ENCODE data around the gene PEAK1. TPM values are rescaled to one million over a fixed set of nuclear protein-coding genes. Genes with fewer than 3 reads are reported as not detected.

Gene PEAK1
- polyA plus RNA-seq, 1 experiment = 40.7 TPM

DNA sequence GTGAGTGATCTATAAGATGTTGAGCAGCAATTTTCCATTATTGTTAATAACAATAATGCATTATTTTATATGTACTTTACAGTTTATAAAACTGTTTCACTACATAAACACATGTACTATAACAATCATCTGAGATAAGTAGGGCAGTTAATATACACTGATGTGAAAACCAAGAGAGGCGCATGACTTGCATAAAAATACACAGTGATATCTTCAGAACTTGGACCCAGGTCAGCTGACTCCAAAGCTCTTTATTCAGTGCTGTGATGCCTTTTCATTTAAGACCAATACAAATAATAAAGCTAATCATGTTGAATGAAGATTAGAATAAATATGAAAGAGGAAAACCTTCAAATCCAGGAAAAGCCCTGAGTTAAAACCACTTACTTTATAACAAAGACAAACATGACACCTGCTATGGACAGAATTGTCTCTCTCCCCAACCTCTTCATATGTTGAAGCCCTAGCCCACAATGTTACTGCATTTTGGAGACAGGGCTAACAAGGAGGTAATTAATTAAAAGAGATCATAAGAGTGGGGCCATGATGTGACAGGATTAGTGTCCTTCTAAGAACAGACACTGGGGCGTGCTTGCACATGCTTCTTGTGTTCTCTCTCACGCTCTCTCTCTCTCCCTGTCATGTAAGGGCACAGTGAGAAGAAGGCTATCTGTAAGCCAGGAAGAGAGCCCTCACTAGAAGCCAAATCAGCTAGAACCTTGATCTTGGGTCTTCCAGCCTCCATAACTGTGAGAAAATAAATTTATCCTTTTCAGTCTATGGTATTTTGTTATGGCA is 293.2 kb downstream of the PEAK1 start:
- TF ChIP-seq, protein P1, sequence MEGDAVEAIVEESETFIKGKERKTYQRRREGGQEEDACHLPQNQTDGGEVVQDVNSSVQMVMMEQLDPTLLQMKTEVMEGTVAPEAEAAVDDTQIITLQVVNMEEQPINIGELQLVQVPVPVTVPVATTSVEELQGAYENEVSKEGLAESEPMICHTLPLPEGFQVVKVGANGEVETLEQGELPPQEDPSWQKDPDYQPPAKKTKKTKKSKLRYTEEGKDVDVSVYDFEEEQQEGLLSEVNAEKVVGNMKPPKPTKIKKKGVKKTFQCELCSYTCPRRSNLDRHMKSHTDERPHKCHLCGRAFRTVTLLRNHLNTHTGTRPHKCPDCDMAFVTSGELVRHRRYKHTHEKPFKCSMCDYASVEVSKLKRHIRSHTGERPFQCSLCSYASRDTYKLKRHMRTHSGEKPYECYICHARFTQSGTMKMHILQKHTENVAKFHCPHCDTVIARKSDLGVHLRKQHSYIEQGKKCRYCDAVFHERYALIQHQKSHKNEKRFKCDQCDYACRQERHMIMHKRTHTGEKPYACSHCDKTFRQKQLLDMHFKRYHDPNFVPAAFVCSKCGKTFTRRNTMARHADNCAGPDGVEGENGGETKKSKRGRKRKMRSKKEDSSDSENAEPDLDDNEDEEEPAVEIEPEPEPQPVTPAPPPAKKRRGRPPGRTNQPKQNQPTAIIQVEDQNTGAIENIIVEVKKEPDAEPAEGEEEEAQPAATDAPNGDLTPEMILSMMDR (IDR thresholded peaks at IDR 0.05; ENCODE audit: insufficient read depth, low read depth, low read length) = no peak
- ChIA-PET POLR2A (no interaction called here), CTCF (interaction anchor here (0.7 to 1.8 kb wide), 3 partner anchors 8 to 55 kb away, joined by 3 to 6 read pairs (median 3); no protein-coding TSS in a partner anchor)

DNA sequence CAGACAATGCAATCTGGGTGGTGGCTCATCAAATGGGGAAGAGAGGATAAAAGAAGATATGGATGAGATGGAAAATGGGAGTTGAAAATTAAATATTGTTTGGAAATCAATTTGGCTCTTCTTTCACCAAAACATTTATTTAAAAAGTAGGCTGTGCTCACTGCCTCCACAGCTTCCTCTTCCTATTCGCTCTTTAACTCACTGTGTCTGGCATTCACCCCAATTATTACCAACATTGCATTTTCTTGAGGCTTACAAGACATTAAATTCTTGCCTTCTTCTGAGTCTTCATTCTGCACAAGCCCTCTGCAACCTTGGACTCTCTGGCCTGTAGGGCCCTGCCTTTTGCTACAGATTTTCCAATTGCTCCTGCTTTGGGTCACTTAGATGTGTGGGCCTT is 296.1 kb downstream of the PEAK1 start:
- POLR2A ChIA-PET = interaction anchor here (0.6 kb wide), 1 partner anchor 11 kb away, joined by 4 read pairs; no protein-coding TSS in a partner anchor
- no peak for DNase-seq (ENCODE audit: low read depth)
- Histone ChIP-seq H3K27me3 (ENCODE audit: control insufficient read depth, insufficient read depth, low read length) (no peaks in the 10 kb centered on the region), H3K36me3 (ENCODE audit: control insufficient read depth, insufficient read depth, low read length) (no peaks in the 10 kb centered on the region; the same call in 1 of the 2 replicates), H3K4me3 (ENCODE audit: low read depth, low read length) (no peak overlapping the region)
- TF ChIP-seq, protein P1 (IDR thresholded peaks at IDR 0.05; ENCODE audit: insufficient read depth, low read depth, low read length) = no peak
- CTCF ChIA-PET = interaction anchor here (2.0 kb wide), 1 partner anchor 373 kb away, joined by 9 read pairs; no protein-coding TSS in a partner anchor

More for the DNA sequence above, 293.2 kb downstream of the PEAK1 start:
- no peak overlapping the region for H3K4me3 ChIP-seq (ENCODE audit: low read depth, low read length)
- no peaks in the 10 kb centered on the region; the same call in 1 of the 2 replicates for H3K36me3 ChIP-seq (ENCODE audit: control insufficient read depth, insufficient read depth, low read length)
- no peaks in the 10 kb centered on the region for H3K27me3 ChIP-seq (ENCODE audit: control insufficient read depth, insufficient read depth, low read length)
- no peak for DNase-seq (ENCODE audit: low read depth)

DNA sequence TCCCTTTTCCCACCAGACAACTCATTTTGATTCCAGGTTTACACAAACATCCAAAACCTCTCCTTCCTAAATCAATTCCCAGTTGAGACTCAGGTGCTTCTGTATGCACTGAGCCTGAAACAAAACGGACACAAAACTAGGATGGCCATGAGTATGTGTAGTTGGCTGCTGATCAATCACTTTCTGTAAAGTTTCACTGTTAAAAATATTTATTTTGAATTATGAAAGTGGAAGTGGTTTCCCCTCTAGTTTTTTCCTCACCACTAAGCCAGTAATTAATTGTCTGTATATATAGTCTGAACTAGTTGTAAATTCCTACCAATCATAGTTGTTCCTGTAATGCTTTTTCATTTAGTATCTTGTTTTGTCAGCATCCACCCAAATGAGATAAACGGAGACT is 297.3 kb downstream of the PEAK1 start:
- ChIA-PET CTCF (interaction anchor here (1.4 to 7.1 kb wide), 2 partner anchors 9 to 421 kb away, joined by 4 to 98 read pairs; no protein-coding TSS in a partner anchor), POLR2A (no interaction called here)
- DNase-seq (ENCODE audit: low read depth) = no peak

DNA sequence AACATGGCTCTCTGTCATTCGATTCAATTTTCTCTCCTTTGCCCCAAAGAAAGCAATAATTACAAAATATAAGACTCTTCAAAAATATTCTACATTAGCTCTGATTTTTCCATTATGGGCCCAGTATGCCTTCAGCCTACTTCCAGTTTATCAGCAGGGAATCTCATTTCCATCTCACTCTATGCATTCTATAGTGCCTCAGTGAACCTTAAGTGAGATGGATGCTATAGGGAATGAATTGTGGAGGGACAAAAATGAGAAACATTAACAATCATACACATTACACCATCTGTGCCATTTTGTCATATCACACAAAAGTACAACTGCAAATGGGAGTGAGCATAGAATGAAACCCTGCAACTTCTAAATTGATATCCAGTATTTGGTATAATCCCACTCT is 298.3 kb downstream of the PEAK1 start:
- no peak overlapping the region for H3K4me3 ChIP-seq (ENCODE audit: low read depth, low read length)
- no peaks in the 10 kb centered on the region for H3K27me3 ChIP-seq (ENCODE audit: control insufficient read depth, insufficient read depth, low read length)
- CTCF ChIA-PET = interaction anchor here (0.8 to 7.1 kb wide), 3 partner anchors 8 to 422 kb away, joined by 3 to 98 read pairs (median 4); no protein-coding TSS in a partner anchor
- no peak for DNase-seq (ENCODE audit: low read depth)
- TF ChIP-seq, protein P1 (IDR thresholded peaks at IDR 0.05; ENCODE audit: insufficient read depth, low read depth, low read length) = no peak
- H3K36me3 ChIP-seq (ENCODE audit: control insufficient read depth, insufficient read depth, low read length) = no peaks in the 10 kb centered on the region
- POLR2A ChIA-PET = interaction anchor here (0.6 kb wide), 1 partner anchor 119 kb away, joined by 3 read pairs; no protein-coding TSS in a partner anchor

More for the DNA sequence above, 297.3 kb downstream of the PEAK1 start:
- TF ChIP-seq, protein P1 (IDR thresholded peaks at IDR 0.05; ENCODE audit: insufficient read depth, low read depth, low read length) = no peak
- Histone ChIP-seq H3K36me3 (ENCODE audit: control insufficient read depth, insufficient read depth, low read length) (no peaks in the 10 kb centered on the region), H3K27me3 (ENCODE audit: control insufficient read depth, insufficient read depth, low read length) (no peaks in the 10 kb centered on the region), H3K4me3 (ENCODE audit: low read depth, low read length) (no peak overlapping the region)

DNA sequence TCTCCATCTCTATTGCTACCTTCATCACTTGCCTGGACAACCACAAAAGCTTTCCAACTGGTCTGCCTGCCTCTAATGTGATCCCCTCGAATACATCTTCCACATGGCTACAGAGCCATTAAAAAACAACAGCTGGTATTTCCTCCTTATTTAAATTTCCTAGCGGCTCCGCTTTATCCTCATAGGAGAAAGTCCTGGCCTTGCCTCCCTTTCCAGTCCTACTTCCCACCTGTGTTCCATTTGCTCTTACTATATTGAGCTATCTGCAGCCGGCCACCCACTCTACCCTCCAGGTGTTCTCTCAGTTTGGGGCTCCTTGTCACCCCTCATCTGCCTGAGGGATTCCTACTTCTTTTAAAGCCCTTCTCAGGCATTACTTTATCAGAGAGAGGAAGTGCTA is 299.3 kb downstream of the PEAK1 start:
- no peak for DNase-seq (ENCODE audit: low read depth)
- Histone ChIP-seq H3K27me3 (ENCODE audit: control insufficient read depth, insufficient read depth, low read length) (no peaks in the 10 kb centered on the region), H3K36me3 (ENCODE audit: control insufficient read depth, insufficient read depth, low read length) (no peaks in the 10 kb centered on the region), H3K4me3 (ENCODE audit: low read depth, low read length) (no peak overlapping the region)
- TF ChIP-seq, protein P1 (IDR thresholded peaks at IDR 0.05; ENCODE audit: insufficient read depth, low read depth, low read length) = no peak
- CTCF ChIA-PET = interaction anchor here (3.1 to 7.1 kb wide), 3 partner anchors 11 to 423 kb away, joined by 12 to 98 read pairs (median 19); no protein-coding TSS in a partner anchor
- POLR2A ChIA-PET = no interaction called here
